BLaER1 (cell line): ENCODE results near the gene FLNB.

Source experiments
- H3K27ac ChIP-seq: shearing (Covaris generic); formaldehyde crosslinking; 2 replicates; pipeline ENCODE4 v1.8.1; 2022
- H3K27me3 ChIP-seq: shearing (Covaris generic); formaldehyde crosslinking; 2 replicates; pipeline ENCODE4 v1.8.1; 2022
- H3K36me3 ChIP-seq: shearing (Covaris generic); formaldehyde crosslinking; 2 replicates; pipeline ENCODE4 v1.8.1; 2022
- H3K4me1 ChIP-seq: shearing (Covaris generic); formaldehyde crosslinking; 2 replicates; pipeline ENCODE4 v1.8.1; 2022
- H3K4me2 ChIP-seq: shearing (Covaris generic); formaldehyde crosslinking; 2 replicates; pipeline ENCODE4 v1.8.1; 2022
- H3K4me3 ChIP-seq: shearing (Covaris generic); formaldehyde crosslinking; 2 replicates; pipeline ENCODE4 v1.8.1; 2022
- H3K9ac ChIP-seq: shearing (Covaris generic); formaldehyde crosslinking; 2 replicates; pipeline ENCODE4 v1.8.1; 2022
- H3K9me3 ChIP-seq: shearing (Covaris generic); formaldehyde crosslinking; 2 replicates; pipeline ENCODE4 v1.8.1; 2022
- H4K20me1 ChIP-seq: shearing (Covaris generic); formaldehyde crosslinking; 2 replicates; pipeline ENCODE4 v1.8.1; 2022
- Cebpa-rat ChIP-seq: shearing (Covaris generic); IDR thresholded peaks from 2 replicates; pipeline ENCODE4 v1.8.1; 2022

Gene FLNB

GRCh38 chr3:58135712-58136543, 127.7 kb downstream of the FLNB start:
- Histone ChIP-seq H3K4me2 (no peak overlapping the region), H3K4me1 (no peaks in the 10 kb centered on the region), H3K27ac (no peak overlapping the region), H3K36me3 (peaks cover 96% of the 10 kb centered on the region), H3K9me3 (no peaks in the 10 kb centered on the region), H4K20me1 (no peaks in the 10 kb centered on the region), H3K4me3 (no peak overlapping the region), H3K27me3 (no peaks in the 10 kb centered on the region), H3K9ac (no peak overlapping the region)
- TF ChIP-seq Cebpa-rat, result no peak

- no peak for TF ChIP-seq Cebpa-rat
- Histone ChIP-seq H3K9me3 (no peaks in the 10 kb centered on the region), H3K27me3 (no peaks in the 10 kb centered on the region), H3K36me3 (peaks cover 96% of the 10 kb centered on the region), H4K20me1 (no peaks in the 10 kb centered on the region), H3K4me3 (no peak overlapping the region), H3K27ac (no peak overlapping the region), H3K4me1 (no peaks in the 10 kb centered on the region), H3K4me2 (no peak overlapping the region), H3K9ac (no peak overlapping the region)
Observed at GRCh38 chr3:58137306-58137705, 129.1 kb downstream of the FLNB start.

GRCh38 chr3:58141766-58142345, 133.6 kb downstream of the FLNB start:
- no peak overlapping the region for H3K4me2 ChIP-seq
- H3K9ac ChIP-seq, result no peak overlapping the region
- H3K9me3 ChIP-seq, result no peaks in the 10 kb centered on the region
- no peak for TF ChIP-seq Cebpa-rat
- H3K27me3 ChIP-seq, result no peaks in the 10 kb centered on the region
- H3K27ac ChIP-seq, result no peak overlapping the region
- no peak overlapping the region for H3K4me3 ChIP-seq
- peaks cover 94% of the 10 kb centered on the region for H3K36me3 ChIP-seq
- H4K20me1 ChIP-seq, result no peaks in the 10 kb centered on the region
- no peaks in the 10 kb centered on the region for H3K4me1 ChIP-seq

- H3K36me3 ChIP-seq, result peaks cover 94% of the 10 kb centered on the region
- no peaks in the 10 kb centered on the region for H3K27me3 ChIP-seq
- no peak overlapping the region for H3K4me2 ChIP-seq
- H4K20me1 ChIP-seq, result no peaks in the 10 kb centered on the region
- no peak for TF ChIP-seq Cebpa-rat
- no peak overlapping the region for H3K4me3 ChIP-seq
- no peak overlapping the region for H3K27ac ChIP-seq
- no peaks in the 10 kb centered on the region for H3K9me3 ChIP-seq
- no peaks in the 10 kb centered on the region for H3K4me1 ChIP-seq
- no peak overlapping the region for H3K9ac ChIP-seq
Observed at GRCh38 chr3:58143417-58144055, 135.3 kb downstream of the FLNB start.

GRCh38 chr3:58144478-58145325, 136.5 kb downstream of the FLNB start:
- no peaks in the 10 kb centered on the region for H4K20me1 ChIP-seq
- no peaks in the 10 kb centered on the region for H3K4me1 ChIP-seq
- H3K4me2 ChIP-seq, result no peak overlapping the region
- H3K27me3 ChIP-seq, result no peaks in the 10 kb centered on the region
- peaks cover 94% of the 10 kb centered on the region for H3K36me3 ChIP-seq
- no peak overlapping the region for H3K4me3 ChIP-seq
- H3K27ac ChIP-seq, result no peak overlapping the region
- no peak for TF ChIP-seq Cebpa-rat
- no peaks in the 10 kb centered on the region for H3K9me3 ChIP-seq
- H3K9ac ChIP-seq, result no peak overlapping the region

- Histone ChIP-seq H3K36me3 (peaks cover 94% of the 10 kb centered on the region), H3K4me1 (no peaks in the 10 kb centered on the region), H3K27me3 (no peaks in the 10 kb centered on the region), H3K9me3 (no peaks in the 10 kb centered on the region), H3K4me2 (no peak overlapping the region), H3K9ac (no peak overlapping the region), H4K20me1 (no peaks in the 10 kb centered on the region), H3K27ac (no peak overlapping the region), H3K4me3 (no peak overlapping the region)
- no peak for TF ChIP-seq Cebpa-rat
Observed at GRCh38 chr3:58148049-58148448, 139.8 kb downstream of the FLNB start.

- H3K9me3 ChIP-seq, result no peaks in the 10 kb centered on the region
- no peaks in the 10 kb centered on the region for H3K27me3 ChIP-seq
- H3K4me1 ChIP-seq, result no peaks in the 10 kb centered on the region
- TF ChIP-seq Cebpa-rat, result no peak
- H4K20me1 ChIP-seq, result no peaks in the 10 kb centered on the region
- no peak overlapping the region for H3K27ac ChIP-seq
- H3K4me2 ChIP-seq, result no peak overlapping the region
- no peak overlapping the region for H3K4me3 ChIP-seq
- no peak overlapping the region for H3K9ac ChIP-seq
- peaks cover 99% of the 10 kb centered on the region for H3K36me3 ChIP-seq
Observed at GRCh38 chr3:58150130-58150809, 142.0 kb downstream of the FLNB start.

GRCh38 chr3:58150810-58151199, 142.6 kb downstream of the FLNB start:
- Histone ChIP-seq H3K4me1 (no peaks in the 10 kb centered on the region), H4K20me1 (no peaks in the 10 kb centered on the region), H3K27me3 (no peaks in the 10 kb centered on the region), H3K4me2 (no peak overlapping the region), H3K9ac (no peak overlapping the region), H3K27ac (no peak overlapping the region), H3K9me3 (no peaks in the 10 kb centered on the region), H3K36me3 (peaks cover 97% of the 10 kb centered on the region), H3K4me3 (no peak overlapping the region)
- no peak for TF ChIP-seq Cebpa-rat

GRCh38 chr3:58151637-58152036, 143.4 kb downstream of the FLNB start:
- Histone ChIP-seq H3K9me3 (no peaks in the 10 kb centered on the region), H3K9ac (no peak overlapping the region), H3K27ac (no peak overlapping the region), H4K20me1 (no peaks in the 10 kb centered on the region), H3K4me3 (no peak overlapping the region), H3K4me2 (no peak overlapping the region), H3K4me1 (no peaks in the 10 kb centered on the region), H3K36me3 (peaks cover 97% of the 10 kb centered on the region), H3K27me3 (no peaks in the 10 kb centered on the region)
- TF ChIP-seq Cebpa-rat, result no peak
